Endometrial microvascular endothelial cells (primary cell): ENCODE results near the gene MMS22L. TPM values are rescaled to one million over a fixed set of nuclear protein-coding genes. Genes with fewer than 3 reads are reported as not detected.
"Not testable (repeated sequence)": the region's sequence is repeated elsewhere in the genome, so short reads cannot be mapped to it uniquely, and the experiment has no call there.

ENCODE experiments used
- in situ Hi-C: cut with HindIII; loops from 2 replicates; pipeline ENCODE4 v1.10.0; 2017; ENCODE audit warnings: low sequenced_read_pairs, low pct_unique_long_range_greater_than_20kb; ENCODE audit errors: inconsistent ontology term
- total RNA-seq: library from RNA; depleted of rRNA; stranded (reverse); fragments of >200 nt; gene quantifications from one replicate; pipeline ENCODE4 v1.2.3, GENCODE V29; 2015; ENCODE audit errors: inconsistent ontology term

Gene MMS22L
- total RNA-seq, 1 donor from 2014 or later: 18.8 TPM

GRCh38 chr6:97174471-97174870 is 108.5 kb downstream of the MMS22L start:
- in situ Hi-C loops: no loop called here

GRCh38 chr6:97160280-97160679 is 122.7 kb downstream of the MMS22L start:
- in situ Hi-C loops: no loop called here

GRCh38 chr6:97155447-97155846 is 127.6 kb downstream of the MMS22L start:
- in situ Hi-C loops: not testable (repeated sequence)

GRCh38 chr6:97154015-97154414 is 129.0 kb downstream of the MMS22L start:
- in situ Hi-C loops: no loop called here

GRCh38 chr6:97151601-97152000 is 131.4 kb downstream of the MMS22L start:
- in situ Hi-C loops: no loop called here

GRCh38 chr6:97150932-97151331 is 132.1 kb downstream of the MMS22L start:
- in situ Hi-C loops: no loop called here

GRCh38 chr6:97147421-97147820 is 135.6 kb downstream of the MMS22L start:
- in situ Hi-C loops: no loop called here

- in situ Hi-C loops: no loop called here
These were observed 137.3 kb downstream of the MMS22L start for GRCh38 chr6:97145691-97146090.

GRCh38 chr6:97141756-97142155 is 141.3 kb downstream of the MMS22L start:
- in situ Hi-C loops: no loop called here

- in situ Hi-C loops: no loop called here
These were observed 144.4 kb downstream of the MMS22L start for GRCh38 chr6:97138581-97138980.

- in situ Hi-C loops: no loop called here
These were observed 146.2 kb downstream of the MMS22L start for GRCh38 chr6:97136626-97137358.

- in situ Hi-C loops: no loop called here
These were observed 149.9 kb downstream of the MMS22L start for GRCh38 chr6:97133067-97133466.

- in situ Hi-C loops: no loop called here
These were observed 153.9 kb downstream of the MMS22L start for GRCh38 chr6:97129106-97129505.

GRCh38 chr6:97128507-97128906 is 154.5 kb downstream of the MMS22L start:
- in situ Hi-C loops: no loop called here

- in situ Hi-C loops: no loop called here
These were observed 159.4 kb downstream of the MMS22L start for GRCh38 chr6:97123652-97124051.

- in situ Hi-C loops: no loop called here
These were observed 159.9 kb downstream of the MMS22L start for GRCh38 chr6:97123112-97123511.

- in situ Hi-C loops: no loop called here
These were observed 162.5 kb downstream of the MMS22L start for GRCh38 chr6:97120511-97120910.

- in situ Hi-C loops: no loop called here
These were observed 168.4 kb downstream of the MMS22L start for GRCh38 chr6:97114645-97115044.

- in situ Hi-C loops: no loop called here
These were observed 169.8 kb downstream of the MMS22L start for GRCh38 chr6:97113170-97113569.

GRCh38 chr6:97111243-97111642 is 171.8 kb downstream of the MMS22L start:
- in situ Hi-C loops: no loop called here

- in situ Hi-C loops: no loop called here
These were observed 172.4 kb downstream of the MMS22L start for GRCh38 chr6:97110626-97111025.
